HT1080 (cell line): ENCODE data around the gene STON2. TPM values are rescaled to one million over a fixed set of nuclear protein-coding genes. Genes with fewer than 3 reads are reported as not detected.
A peak's percentile ranks its signal among the peaks of the same experiment; 100 is the strongest.

ENCODE experiments used
- DNase-seq: peaks from one replicate; pipeline ENCODE4 v3.0.0-alpha.2; 2015; ENCODE audit warnings: low read depth
- total RNA-seq: library from RNA; depleted of rRNA; stranded (reverse); fragments of >200 nt; shearing (Covaris generic); gene quantifications from 2 replicates; pipeline ENCODE4 v1.2.3, GENCODE V29; 2014

The STON2 gene
- total RNA-seq, 1 experiment from 2014 or later: 7.6 TPM

DNA sequence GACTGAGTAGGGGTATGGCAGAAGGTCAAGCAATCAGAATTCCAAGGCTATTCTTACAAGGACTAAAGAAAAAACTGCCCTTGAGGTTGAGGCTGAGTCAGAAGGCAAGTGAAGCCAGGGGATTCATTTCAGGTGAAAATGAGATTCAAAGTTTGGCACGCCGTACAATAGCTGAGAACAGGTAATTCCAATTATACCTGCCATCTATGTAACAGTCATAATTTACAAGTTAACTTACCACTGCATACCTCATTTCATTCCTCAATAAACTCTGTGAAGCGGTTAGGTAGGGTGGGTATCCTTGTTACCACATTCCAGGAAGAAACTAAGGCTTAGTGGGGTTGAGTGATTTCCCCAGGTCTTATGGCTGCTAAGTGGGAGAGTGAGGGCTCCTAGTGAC is 64.1 kb downstream of the STON2 start:
- no peak for DNase-seq

DNA sequence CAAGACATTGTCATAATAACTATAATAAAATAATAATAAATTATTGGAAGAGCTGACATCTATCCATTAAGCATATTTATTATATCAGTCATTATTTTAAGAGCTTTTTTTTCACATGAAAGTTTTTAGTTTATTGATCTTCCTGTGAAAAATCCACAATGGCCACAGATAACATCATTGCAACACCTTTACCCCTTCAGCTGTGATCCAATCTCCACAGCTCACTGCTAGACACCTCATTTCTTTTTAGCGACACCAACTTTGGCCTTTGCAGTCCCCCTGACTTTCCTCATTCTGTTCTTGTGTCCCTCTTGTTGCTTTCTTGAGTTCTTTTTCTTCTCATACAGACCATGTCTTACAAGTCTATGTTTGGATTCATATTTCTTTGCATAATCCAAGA is 67.4 kb downstream of the STON2 start:
- DNase-seq: no peak

DNA sequence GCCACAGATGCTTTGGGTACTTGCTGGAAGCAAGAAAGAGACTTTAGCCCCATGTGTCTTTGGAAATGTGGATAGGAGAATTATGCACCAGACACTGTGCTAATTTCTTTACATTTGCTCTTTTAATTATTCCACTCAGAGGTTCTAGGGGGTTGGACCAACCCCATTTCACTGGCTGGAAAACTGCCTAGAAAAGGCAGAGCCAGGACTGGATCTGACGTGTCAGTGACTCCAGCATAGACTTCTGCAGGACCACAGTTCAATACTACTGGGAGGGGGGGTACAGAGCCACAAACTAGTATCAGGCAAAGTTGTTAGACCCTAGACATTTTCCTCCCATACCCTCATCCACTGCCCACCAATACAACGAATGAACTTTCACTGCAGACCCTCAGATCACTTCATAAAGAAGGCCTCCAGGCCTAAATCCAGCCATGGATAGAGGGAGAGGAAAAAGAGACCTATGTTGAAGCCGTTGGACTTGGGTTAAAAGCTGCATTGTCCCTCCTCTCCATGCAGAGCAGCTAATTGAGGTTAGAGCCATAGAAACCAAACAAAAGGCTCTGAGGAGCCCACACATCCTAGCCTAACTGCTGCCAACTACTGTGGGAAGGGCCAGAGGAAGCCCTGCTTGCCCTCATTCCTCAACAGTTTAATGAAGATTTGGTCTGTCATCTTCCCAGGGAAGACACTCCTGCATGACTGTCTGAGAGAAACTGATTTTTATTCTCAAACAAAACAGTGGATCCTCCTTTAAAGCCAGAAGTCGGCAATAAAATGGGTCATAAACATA is 68.7 kb downstream of the STON2 start:
- DNase-seq: peak; percentile 33

DNA sequence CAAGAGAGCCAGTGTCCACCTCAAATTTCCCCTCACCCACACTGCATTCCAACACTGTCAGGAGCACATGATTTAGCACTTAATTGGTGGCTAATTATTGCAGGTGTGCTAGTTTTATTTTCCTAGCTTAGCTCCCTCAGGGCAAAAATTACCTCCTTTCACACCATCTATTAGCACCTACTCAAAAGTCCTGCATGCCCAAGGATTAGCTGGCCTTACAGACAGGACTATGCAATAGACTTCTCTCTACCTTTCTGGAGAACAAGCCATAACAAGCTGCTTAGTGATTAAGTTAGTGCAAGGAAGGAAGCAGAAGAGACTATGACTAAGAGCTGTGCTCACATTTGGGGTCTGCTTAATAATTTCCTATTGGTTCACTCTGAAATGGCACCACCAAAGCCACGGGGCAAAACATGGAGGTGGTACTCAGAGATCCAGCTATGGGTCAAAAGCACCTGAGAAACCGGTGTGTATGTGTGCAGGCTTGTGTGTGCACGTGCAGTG is 69.5 kb downstream of the STON2 start:
- DNase-seq: peak; percentile 82

DNA sequence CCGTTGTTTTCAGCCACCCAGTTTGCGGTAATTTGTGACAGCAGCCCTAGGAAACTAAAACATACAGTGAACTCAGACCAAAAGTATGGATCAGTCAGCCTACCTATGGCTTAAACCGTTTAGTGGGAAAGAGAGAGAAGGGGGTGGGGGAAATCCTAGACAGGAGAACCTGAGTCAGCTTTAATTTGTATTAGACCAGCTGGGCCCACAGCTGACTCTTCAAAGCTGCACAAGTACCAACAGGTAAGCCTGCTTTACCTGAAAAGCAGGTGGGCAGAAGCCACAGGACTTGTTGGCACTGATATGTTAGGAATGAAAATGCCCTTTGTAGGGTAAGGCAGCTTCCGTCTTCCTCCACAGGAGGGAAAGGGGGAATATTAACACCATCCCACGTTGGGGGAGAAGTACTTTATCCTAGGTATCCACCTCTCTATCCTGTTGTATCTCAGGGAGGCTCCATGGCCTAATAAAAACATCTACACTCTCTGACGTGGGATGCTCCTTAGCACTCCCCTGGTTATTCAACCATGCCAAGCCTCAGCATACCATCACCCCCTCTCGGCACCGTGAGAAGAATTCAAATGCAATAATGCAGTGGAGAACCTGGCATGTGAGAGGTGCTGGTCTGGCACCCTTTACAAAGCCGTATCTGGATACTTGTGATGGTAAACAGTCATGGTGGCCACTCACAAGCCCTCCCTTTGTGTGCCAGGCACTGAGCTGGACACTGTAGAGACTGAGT is 70.3 kb downstream of the STON2 start:
- no peak for DNase-seq

DNA sequence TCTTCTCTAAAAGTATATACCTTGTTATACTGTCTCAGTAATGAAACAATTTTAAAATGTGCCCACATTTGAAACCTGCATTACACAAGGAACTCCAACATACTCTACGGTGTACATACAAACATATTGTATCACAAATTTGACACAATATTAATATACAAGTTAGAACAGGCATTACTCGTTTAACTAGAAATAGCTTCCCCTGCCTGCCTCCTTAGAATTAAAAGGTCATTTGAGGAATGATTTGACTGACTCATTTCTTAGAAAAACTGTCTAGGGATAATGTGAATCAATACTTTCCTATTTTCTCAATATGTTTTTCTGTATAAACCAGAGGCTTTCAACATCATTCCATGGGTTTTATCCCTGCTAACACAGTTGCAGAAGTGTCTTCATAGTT is 73.7 kb downstream of the STON2 start:
- DNase-seq: no peak

DNA sequence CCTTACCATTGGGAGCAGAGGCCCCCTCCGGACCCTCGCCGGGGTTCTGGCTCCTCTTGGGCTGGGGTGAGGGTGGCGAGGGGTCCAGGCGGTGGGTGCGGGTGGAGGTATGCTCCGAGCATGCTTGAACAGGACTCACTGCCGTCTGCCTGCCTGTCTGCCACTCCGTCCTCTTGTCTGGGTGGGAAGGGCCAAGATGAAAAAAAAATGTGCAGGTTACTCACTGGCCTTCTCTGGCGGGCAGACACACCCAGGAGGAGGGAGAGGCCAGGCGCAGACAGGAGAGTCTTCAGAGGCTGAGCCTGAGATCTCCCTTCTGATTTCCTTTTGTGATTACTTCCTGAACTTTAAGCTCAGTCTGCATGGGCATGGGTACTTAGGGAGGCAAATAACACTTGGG is 76.1 kb downstream of the STON2 start:
- peak; percentile 89 for DNase-seq

DNA sequence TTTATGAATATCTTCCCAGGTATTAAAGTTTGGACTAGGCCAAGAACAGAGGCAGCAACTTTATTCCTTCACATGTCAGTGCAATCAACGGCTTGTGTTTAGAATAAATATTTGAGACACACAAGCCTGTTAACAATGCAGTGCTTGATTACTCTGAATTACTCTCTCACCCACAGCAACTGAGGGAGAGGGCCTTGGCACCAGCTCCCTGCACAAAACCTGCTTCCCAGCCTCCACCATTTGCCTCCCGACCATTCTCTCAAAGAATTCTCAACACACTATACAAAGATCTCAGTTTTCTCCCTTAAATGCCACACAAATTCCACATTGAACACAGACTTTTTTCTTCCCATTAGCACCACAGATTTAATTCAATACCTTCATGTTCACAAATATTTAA is 77.0 kb downstream of the STON2 start:
- DNase-seq: no peak

DNA sequence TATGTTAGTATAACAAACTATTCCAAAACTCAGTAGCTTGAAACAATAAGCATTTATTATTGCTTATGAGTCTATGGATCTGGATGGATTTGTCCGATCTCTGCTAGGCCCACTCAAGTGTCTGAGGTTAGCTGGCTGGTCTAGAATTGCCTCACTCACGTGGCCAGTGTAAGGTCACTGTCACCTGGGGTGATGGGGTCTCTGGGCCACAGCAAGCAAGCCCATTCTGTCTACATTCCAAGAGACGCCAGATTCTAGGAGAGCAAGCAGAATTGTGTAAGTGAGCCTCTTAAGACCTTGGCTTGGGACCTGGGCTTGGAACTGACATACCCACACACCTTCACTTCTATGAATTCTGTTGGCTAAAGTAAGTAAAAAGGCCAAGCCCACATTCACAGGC is 80.2 kb downstream of the STON2 start:
- DNase-seq: no peak

DNA sequence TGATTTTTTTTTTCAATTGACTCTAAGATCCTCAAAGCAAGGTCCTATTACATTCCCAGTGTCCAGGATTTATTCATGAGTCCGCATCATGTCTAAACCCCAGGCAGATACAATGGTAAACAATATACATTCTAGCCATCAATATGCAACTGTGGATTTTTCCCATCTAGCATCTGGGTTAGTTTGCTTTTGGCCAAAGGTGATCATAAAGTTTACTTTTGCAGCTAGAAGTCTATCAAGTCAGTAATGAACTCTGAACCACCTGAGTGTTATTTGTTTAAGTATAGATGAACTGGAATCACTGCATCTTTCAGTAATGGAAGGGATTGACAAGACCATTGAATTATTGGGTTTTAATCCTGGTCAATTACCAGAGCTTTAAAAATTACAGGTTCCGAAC is 80.8 kb downstream of the STON2 start:
- DNase-seq: no peak

DNA sequence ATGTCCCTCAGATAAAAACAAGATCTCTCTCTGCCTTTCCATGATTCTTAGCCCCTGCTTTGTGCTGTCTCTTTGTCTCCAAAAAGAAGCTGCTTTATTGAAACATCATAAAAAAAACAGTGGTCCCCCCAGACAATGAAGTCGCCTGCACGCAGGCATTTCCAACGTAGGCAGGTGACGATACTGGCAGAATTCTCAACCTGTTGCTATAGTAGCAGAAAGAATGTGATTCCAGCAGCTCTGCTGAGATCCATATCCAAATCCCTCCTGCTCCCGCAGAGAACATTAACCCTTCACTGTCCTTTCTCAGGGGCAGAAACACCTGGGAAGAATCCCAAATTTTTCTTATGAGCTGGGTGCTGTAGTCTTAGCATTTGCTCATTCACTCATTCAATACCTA is 84.8 kb downstream of the STON2 start:
- no peak for DNase-seq

DNA sequence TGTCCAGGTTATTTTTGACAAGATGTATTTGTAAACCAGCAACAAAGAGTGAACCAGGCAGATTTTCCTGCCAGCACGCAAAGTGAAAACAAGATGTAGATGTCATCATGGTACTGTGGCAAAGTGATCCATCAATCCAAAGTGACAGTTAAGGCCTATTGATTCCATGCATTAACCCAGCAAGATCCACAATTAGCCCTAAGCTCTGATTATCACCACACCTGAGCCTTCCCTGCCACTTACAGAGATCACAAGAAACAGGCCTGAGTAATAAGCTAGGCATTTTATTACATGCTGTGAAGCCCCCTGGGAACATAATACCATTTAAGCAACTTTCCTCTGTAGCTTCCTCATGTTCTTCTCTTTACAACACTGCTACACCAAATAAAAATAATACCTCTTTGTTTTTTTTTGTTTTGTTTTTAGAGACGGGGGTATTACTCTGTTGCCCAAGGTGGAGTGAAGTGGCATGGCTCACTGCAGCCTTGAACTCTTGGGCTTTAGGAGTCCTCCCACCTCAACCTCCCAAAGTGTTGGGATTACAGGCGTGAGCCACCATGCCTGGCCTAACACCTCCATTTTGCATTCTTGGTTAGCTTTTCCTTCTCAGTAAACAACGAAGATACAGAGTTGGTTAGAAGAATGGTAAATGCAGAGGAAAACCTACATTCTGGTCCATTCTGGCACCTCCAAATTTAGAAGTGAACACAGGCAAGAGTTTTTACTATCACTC is 85.5 kb downstream of the STON2 start:
- DNase-seq: no peak

DNA sequence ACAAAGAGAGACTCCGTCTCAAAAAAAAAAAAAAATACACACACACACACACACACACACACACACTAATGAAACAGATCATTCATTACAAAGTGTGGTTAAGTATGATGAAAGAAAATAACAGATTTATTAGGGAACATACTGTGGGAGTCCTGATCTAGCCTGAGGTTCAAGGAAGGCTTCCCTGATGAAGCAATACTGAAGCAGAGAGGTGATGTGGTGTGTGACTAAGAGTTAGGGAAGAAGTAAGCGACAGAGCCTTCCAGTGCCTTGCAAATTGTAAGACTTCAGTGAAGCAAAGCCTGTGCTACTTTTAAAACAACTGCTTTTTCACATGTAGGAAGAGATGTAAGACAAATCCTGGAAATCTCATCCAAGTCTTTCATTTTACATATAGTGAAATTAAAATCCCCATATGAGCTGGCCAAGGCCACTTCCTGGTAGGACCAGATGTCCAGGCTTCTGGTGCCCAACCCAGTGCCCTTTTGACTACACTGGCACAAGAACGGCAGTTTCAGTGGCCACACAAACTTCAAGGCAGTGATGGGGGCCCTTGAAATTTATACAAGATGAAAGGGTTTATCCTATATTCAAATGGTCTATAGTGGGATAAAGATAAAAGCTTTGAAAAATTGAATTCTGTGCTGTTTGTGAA is 86.2 kb downstream of the STON2 start:
- DNase-seq: peak; percentile 10

DNA sequence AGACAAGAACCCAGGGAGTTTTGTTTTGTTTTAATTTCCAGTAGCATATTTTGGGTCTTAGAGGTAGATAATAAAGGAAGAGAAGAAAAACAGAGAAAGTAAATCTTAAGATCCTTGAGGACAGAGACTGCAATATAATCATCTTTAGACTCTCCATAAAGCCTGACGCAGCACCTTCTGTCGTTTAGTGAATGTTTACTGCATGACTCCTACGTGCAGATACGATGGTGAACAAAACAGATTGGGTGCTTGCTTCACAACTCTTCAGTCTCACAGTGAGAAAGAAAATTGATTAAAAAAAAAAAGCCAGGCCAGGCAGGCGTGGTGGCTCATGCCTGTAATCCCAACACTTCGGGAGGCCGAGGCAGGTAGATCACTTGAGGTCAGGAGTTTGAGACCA is 86.9 kb downstream of the STON2 start:
- DNase-seq: no peak

DNA sequence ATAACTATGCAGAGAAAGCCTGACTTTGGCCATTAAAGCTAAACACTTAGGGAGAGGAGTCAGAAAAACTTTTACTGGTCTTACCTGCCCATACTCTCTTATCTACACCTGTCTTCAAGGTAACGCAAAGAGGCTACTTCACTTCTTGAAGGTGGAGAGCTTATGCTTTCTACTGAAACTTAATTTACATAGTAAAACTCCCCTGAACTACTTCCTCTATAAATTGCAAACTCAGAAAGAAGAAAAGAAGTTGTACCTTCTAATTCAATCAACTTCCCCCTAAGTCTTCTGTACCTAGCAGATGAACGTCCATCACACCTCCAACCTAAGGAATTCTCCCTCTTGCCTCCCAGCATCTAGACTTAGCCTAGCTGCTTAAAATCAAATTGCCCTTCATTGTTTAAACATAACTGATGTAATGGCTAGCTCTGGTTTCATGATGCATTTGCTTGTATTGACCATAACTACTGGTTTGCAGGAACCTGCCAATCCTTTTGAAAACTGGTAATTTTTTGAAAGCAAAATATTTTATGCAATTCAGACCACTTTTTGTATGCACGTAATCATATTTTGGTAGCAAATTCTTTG is 87.7 kb downstream of the STON2 start:
- no peak for DNase-seq

DNA sequence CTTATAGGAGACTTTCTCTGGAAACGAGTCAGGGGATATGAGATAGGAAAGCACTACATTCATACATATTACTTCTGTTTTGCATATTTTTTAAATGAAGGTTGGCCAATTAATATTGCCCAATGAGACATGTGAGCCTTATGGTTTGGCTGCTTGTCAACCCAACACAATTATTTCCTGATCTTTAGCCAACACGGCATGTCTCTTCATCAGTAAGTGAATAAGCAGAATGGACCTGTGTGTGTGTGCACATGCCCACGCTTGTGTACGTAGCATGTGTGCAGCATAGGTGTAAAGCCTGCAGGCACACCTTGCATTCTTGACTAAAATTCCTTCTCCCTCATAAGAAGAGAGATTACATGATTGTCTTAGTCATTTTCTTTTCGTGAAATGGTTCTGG is 88.3 kb downstream of the STON2 start:
- no peak for DNase-seq

DNA sequence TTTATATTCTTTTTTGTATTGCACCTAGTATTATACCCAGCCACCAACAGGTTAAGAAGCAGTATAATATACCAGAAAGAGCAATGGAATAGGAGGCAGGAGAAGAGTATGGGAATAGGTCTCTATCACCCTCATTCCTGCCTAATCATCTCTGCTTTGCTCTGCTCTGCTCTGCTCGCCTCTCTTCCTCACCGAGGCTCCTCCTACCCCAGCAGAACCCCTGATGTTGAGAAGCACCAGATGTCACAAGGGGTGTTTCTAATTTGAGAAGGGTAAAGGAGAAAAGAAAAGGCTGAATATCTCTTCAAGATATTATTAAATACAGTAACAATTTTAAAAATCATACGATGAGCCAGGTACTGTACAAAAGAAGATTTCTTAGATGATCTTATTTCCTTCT is 89.0 kb downstream of the STON2 start:
- DNase-seq: no peak

DNA sequence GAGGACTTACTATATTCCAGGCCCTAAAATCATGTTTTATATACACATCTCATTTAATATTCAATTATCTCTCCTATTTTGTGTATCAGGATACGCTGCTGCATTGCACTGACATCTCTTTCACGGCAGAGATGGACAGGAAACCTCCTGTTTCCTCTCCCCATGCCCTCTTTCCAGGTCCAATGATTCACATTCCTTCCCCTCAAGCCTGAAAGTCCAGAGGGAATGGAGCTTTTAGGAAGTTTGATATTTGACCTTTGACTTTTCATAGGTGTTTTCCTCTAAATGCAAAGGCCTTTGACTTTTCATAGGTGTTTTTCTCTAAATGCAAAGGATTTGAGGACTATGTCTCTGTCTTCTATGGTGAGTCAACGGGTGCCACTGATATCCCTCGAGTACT is 89.5 kb downstream of the STON2 start:
- no peak for DNase-seq

DNA sequence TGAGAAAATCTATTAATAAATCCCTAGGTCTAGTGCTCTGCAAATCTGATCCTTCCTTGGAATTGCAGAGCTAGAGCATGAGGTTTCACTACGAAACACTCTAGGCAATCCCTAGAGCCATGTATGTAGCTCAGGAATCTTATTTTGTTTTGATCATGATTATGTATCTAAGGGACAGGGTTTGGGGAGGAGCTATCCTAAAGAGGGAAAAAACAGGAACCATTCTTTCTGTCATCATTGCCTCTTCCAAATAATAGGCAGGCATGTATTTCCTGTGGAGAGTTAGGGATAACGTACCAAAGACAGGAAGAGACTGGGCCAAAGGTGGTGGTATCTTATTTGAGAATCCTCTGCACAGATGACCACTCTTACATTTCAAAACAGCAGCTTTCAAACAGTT is 90.6 kb downstream of the STON2 start:
- DNase-seq: no peak

DNA sequence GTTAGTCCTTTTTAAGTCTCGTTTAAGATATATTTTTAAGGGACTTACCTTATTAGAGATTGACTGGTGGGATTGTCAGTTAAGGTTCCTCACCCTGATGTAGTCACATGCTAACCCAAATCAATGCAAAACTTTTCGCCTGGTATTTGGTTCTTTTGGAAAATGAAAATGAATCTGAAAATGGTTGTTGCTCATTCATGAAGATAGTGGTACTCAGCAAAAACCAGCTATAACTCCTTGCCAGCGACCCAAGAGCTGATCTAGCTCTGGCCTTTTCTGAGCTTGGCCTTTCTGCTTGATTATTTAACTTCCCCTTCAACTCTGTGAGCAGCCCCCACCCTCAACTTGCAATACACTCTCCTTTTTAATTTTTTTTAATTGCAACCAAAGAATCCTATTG is 94.4 kb downstream of the STON2 start:
- no peak for DNase-seq

DNA sequence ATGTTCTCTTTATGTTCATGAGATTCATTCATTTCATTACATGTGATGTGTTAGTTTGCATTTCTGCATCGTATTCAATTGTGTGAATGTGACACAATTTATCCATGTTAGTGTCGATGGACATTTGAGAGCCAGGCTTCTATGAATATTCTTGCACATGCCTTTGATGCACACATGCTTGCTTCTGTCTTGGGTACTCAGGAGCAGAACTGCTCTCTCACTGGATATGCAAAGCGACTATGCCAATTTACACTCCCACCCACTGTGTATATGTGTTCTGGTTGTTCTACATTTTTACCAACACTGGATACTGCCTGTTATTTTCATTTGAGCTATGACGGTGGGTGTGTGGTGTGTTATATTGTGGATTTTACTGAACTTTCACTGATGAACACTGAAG is 95.1 kb downstream of the STON2 start:
- DNase-seq: no peak
